LNCaP clone FGC (cell line): ENCODE data around the gene SRA1.

Source experiments
- DNase-seq: peaks from one replicate; pipeline ENCODE4 v3.0.0-alpha.2; 2011; ENCODE audit warnings: low read depth
- H3K4me3 ChIP-seq: 2 replicates; pipeline ENCODE4 v1.5.1; 2011; ENCODE audit warnings: mild to moderate bottlenecking, low read depth, low read length, control low read depth
- TF ChIP-seq, protein P1 (sequence below): IDR thresholded peaks from 2 replicates; pipeline ENCODE4 v1.5.1; 2012; ENCODE audit warnings: mild to moderate bottlenecking; ENCODE audit not compliant: control insufficient read depth, insufficient read depth; ENCODE audit errors: extremely low read depth

SRA1 gene

DNA sequence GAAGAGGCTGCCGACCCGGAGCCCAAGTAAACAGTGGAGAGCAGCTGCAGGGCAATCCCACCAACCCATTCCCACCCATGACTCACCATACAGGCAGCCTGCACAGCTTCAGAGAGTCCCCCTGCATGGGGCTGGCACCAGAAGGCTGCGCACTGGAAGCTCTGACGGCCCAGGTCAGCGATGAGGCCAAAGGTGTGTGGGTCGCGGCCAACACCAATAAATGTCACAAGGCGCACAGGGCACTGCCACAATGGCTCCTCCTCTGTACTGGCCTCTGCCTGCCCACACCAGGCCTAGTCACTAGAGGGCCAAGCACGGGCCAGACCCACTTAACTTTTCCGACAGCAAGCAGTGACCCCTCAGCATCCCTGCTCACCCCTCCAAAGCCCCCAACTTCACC lies 3.0 kb upstream of the SRA1 start:
- DNase-seq: no peak
- TF ChIP-seq, protein P1, sequence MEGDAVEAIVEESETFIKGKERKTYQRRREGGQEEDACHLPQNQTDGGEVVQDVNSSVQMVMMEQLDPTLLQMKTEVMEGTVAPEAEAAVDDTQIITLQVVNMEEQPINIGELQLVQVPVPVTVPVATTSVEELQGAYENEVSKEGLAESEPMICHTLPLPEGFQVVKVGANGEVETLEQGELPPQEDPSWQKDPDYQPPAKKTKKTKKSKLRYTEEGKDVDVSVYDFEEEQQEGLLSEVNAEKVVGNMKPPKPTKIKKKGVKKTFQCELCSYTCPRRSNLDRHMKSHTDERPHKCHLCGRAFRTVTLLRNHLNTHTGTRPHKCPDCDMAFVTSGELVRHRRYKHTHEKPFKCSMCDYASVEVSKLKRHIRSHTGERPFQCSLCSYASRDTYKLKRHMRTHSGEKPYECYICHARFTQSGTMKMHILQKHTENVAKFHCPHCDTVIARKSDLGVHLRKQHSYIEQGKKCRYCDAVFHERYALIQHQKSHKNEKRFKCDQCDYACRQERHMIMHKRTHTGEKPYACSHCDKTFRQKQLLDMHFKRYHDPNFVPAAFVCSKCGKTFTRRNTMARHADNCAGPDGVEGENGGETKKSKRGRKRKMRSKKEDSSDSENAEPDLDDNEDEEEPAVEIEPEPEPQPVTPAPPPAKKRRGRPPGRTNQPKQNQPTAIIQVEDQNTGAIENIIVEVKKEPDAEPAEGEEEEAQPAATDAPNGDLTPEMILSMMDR: no peak

GRCh38 chr5:140558542-140558941 lies 1.3 kb upstream of the SRA1 start:
- TF ChIP-seq, protein P1: no peak
- H3K4me3 ChIP-seq: no peak overlapping the region
- no peak for DNase-seq

More for the DNA sequence above, 3.0 kb upstream of the SRA1 start:
- no peak overlapping the region for H3K4me3 ChIP-seq

DNA sequence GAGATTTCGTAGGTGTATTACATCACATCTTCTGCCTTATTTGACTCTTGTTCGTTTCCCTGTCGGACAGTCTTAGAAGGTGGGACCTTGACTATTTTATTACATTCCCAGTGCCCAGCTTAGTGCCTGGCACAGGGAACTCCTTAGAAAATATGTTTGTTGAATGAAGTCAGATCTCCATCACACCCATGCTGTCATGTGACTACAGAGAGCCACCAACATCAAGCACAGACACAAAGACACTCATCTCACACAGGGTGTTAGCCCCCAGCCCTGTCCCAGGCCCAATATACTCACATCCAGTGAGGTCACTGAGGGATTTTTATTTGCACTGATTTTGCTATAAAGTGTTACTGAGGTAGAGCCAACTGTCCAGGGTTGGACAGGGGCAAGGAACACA lies 692 bp upstream of the SRA1 start:
- TF ChIP-seq, protein P1: no peak
- no peak for DNase-seq
- H3K4me3 ChIP-seq: peak overlapping the region; percentile 81

DNA sequence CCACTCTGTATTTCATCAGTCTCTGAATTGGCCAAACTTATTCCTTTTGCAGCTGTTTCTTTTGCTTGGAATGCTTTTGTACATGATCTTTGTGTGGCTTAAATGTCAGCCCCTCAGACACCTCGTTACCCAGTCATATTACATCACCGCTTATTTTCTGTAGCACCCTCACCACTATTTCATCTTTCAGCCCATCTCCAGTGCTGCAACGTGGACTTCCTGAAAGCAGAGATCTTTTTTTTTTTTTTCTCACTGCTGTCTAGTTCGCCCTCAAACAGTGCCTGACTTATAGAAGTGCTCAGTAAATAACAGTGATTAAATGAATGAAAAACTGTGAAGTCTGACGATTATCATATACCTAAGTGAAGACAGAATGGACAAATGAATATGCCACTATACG lies 835 bp downstream of the SRA1 start:
- peak overlapping the region; percentile 81 for H3K4me3 ChIP-seq
- no peak for DNase-seq
- TF ChIP-seq, protein P1: no peak

- TF ChIP-seq, protein P1: no peak
- H3K4me3 ChIP-seq: peak overlapping the region; percentile 81
- DNase-seq: no peak
These were observed 1.4 kb downstream of the SRA1 start for GRCh38 chr5:140555747-140556312.

DNA sequence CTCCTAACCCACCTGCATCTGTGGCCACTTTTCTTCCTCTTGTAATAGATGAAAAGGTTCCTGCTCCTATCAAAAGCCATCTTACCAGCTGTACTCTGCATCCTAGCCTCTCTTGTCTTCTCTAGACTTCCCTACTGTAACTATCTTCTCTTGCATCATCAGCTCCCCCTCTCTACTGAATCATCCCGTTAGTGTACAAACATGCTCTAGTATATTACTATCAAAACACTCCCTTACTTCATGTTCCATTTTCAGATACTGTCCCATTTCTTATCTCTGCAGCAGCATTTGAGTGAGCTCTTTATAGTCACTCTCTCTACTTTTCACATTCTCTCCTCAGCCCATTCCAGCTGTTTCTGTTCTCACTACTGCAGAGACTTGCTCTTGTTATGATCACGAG lies 2.8 kb downstream of the SRA1 start:
- DNase-seq: no peak
- TF ChIP-seq, protein P1: no peak
- H3K4me3 ChIP-seq: no peak overlapping the region

DNA sequence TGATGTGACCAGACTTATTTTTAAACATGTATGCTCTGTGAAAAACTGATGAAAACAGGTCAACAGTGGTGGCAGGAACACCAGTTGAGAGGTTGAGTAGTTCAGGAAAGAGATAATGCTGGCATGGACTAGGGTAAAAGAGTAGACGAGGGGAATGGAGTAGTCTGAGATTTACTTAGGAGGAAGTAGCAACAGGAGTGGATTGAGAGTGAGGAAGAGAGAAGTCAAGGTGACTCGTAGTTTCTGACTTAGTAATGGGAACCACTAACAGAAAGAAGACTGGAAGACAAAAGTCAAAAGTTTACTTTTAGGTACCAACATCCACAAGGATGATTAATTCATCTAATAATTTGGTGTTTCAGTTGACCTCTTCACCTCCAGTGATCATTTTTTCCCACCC lies 3.6 kb downstream of the SRA1 start:
- DNase-seq: no peak
- TF ChIP-seq, protein P1: no peak
- H3K4me3 ChIP-seq: no peak overlapping the region
